ENCODE results near the gene SAMD9L.
"Not testable (repeated sequence)": the region's sequence is repeated elsewhere in the genome, so short reads cannot be mapped to it uniquely, and the experiment has no call there.

Gene SAMD9L

GRCh38 chr7:93146472-93147141, 1.6 kb downstream of the SAMD9L start:
- DNase-seq (ENCODE audit: low read depth in 1 of 2, low spot score in 1 of 2) = no peak

- DNase-seq (ENCODE audit: low read depth in 1 of 2, low spot score in 1 of 2) = no peak
Measured at GRCh38 chr7:93146036-93146435, 2.1 kb downstream of the SAMD9L start.

DNA sequence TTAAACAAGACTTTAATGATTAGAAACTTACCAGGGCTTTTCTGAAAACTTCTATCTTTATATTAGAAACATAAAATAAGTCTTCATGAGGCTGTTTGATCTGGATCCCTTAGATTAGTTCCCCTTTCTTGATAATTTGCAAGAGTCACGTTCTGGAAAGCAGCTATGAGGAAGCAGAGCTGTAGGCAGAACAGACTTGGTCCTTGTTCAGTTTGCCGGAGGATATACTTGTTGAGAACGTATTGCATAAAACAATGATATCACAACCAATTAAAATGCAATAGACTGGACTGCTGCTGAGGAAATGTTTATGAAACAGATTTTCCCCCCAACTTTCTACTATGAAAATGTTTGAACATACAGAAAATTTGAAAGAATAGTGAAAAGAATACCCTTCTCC, 2.8 kb downstream of the SAMD9L start:
- DNase-seq (ENCODE audit: low read depth in 1 of 2, low spot score in 1 of 2) = no peak

- no peak for DNase-seq (ENCODE audit: low read depth in 1 of 2, low spot score in 1 of 2)
Measured at GRCh38 chr7:93142127-93142526, 6.1 kb downstream of the SAMD9L start.

DNA sequence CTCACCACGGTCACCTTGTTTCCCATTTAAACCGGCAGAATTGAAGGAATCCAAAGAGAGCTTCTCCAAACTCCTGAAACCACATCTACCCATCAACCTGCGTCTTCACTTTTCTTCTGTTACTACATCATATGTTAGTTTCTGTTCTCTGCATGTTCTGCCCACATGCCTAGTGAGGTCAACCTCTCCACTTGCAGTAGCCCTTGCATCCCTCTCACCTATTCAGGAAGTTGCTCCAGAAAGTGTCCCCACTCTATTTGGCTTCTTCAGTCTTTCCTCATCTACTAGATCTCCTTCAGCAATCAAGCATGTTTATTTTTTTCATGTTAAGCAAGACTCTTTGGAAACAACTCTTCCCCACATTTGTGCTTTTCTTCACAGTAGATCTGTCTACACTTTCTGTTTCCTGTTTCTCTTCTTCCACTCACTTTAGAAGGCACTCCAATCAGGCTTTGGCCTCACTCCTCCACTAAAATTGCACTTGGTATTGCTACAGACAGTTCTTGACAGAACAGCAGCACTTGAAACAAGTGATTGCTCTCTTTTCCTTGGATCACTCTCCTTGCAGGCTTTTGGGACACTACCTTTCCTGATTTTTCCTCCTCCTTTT, 7.5 kb downstream of the SAMD9L start:
- no peak for DNase-seq (ENCODE audit: low read depth in 1 of 2, low spot score in 1 of 2)

DNA sequence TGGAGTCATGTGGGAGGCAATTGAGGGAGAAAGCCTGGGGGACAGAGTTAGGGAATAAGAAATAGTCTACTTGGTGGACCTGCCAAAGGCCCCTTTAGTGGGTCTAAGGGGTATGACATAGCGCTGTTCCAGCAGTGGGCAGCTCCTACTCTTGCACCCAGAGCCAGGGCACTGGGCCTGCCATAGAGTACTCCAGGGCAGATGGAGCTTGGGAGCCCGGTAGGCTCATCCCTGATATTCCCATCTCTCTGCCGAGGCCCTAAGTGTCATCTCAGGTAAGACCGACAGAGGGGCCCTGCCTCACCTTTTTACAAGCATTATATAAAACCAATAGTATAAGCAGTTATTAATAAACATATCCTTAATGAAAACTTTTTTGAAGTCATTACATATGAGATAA, 9.6 kb downstream of the SAMD9L start:
- no peak for DNase-seq (ENCODE audit: low read depth in 1 of 2, low spot score in 1 of 2)

DNA sequence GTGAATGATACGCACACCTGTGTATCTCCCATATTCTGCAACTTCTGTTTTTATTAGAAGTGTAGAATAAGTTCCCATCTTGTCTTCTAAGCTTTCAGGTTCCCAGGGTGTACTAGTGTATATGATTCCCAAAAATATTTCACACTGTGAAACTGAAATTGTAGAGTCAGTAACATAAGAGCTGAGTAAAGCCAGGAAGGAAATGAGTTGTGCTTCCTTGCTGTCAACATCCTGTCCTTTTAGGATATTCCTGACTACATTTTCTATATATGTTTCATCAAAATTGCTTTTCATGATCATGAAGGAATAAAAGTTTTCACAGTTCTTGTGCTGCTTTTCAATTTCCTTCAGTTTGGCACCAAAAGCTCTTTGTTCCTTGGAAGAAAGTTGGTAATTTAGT, 15.2 kb downstream of the SAMD9L start:
- no peak for DNase-seq (ENCODE audit: low read depth in 1 of 2, low spot score in 1 of 2)

DNA sequence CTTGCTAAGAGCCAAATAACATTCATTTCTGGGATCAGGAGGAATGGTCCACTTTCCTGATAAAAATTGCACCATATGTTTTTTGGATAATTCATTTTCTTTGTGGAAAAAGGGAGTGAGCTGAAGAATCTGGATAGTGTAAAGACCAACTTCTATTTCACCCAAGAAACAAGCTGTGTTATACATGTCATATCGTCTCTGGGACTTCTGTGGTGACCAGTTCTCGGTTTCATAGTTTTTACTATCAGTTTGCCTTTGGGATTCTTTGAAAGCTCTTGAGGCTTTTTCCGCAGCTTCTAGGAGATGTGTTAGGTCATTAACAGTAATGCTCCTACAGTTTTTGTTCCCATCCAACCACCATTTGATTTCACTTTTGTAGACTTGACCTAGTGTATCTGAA, 16.0 kb downstream of the SAMD9L start:
- DNase-seq (ENCODE audit: low read depth in 1 of 2, low spot score in 1 of 2) = no peak

- not testable (repeated sequence) for DNase-seq (ENCODE audit: low read depth in 1 of 2, low spot score in 1 of 2)
Measured at GRCh38 chr7:93126954-93127353, 21.2 kb downstream of the SAMD9L start.

DNA sequence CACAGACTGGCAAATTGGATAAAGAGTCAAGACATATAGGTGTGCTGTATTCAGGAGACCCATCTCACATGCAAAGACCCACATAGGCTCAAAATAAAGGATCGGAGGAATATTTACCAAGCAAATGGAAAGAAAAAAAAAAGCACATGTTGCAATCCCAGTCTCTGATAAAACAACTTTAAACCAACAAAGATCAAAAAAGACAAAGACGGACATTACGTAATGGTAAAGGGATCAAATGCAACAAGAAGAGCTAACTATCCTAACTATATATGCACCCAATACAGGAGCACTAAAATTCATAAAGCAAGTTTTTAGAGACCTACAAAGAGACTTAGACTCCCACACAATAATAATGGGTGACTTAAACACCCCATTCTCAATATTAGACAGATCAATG, 24.7 kb downstream of the SAMD9L start:
- not testable (repeated sequence) for DNase-seq (ENCODE audit: low read depth in 1 of 2, low spot score in 1 of 2)

DNA sequence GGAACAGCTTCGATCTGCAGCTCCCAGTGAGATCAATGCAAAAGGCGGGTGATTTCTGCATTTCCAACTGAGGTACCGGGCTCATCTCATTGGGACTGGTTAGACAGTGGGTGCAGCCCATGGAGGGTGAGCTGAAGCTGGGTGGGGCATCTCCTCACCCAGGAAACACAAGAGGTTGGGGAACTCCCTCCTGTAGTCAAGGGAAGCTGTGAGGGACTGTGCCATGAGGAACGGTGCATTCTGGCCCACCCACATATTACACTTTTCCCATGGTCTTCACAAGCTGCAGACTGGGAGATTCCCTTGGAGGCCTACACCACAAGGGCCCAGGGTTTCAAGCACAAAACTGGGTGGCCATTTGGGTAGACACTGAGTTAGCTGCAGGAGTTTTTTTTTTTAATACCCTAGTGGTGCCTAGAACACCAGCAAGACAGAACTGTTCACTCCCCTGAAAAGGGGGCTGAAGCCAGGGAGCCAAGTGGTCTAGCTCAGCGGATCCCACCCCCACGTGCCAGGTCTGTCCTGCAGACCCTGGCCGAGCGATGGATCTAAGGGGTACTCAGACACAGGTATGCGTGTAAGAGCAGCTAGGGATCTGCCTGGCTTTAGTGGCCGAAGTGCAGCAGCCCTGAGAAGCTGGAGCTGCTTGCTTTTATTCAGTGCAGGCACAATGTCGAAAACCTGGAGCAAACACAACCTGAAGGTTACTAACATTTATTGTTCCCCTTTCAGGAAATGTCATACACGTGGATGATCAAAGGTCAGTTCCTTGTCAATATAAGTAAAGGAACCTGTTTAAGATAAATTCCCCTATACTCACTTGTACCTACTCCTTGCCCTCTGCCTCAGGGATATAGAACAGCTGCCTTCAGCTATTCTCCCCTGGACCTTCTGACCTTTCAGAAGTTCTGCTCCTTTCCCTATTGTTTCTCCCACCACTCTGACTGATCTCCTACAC, 27.3 kb downstream of the SAMD9L start:
- DNase-seq (ENCODE audit: low read depth in 1 of 2, low spot score in 1 of 2) = no peak

DNA sequence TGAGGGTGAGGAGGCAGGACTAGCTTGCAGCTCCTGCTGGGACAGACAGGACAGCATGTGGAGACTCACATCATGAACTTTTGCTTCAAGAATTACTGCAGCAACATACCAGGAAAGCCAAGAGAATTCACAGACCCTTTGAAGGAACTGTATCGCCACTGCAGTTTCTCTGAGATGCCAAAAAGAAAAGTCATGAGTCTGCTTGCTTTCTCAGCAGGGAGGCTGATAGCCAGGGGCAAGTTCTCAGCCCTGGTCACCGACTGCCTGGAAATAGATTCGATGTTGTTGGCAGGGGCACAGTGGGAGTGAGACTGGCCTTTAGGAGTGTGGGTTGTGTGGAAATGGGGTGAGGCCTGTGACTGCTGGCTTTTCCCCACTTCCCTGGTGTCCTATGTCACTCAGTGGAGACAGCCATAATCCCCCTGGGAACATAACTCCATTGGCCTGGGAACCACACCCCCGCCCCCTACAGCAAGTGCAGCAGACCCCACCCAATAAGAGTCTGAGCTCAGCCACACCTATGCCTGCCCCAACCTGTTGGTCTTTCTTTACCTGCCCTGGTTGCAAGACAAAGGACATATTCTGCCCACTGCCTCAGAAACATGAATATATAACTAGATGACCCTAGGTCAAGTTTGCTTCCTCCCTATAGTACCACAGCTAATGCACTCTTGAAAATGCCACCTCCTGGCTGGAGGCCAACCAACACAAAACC, 28.8 kb downstream of the SAMD9L start:
- no peak for DNase-seq (ENCODE audit: low read depth in 1 of 2, low spot score in 1 of 2)

DNA sequence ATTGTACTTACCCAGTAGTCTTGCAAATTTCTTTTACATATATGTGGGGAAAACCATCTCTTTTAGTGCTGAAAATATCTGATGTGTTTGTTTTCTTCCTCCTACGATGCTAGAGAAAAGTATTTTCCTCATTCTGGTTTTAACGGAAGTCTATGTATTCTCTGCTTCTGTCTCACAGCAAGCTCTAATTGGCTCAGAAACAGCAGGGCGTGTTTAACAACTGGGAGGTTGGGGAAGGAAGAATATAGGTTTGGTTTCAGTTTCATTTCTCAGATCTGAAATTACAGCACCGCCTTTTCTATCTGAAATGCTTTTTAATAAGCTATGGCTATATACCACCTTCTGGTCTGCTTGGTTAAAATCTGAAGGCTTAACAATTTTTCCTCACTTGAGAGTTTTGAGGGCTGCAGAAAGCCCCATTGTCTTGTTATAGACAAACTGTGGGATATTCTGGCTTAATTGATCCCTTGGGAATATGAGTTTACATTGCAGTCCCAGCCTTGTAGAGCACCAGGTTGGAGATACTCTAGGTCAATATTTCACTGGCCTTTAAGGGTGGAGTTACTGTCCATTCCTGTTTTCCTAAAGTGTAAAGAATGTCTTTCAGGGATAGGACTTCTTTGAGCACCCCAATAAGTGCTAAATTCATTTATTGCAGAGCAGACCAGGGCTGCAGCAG, 30.2 kb downstream of the SAMD9L start, which contains the start of gene SAMD9:
TSS of gene SAMD9 (minus strand) at position 128 of the 679 bp plus-strand sequence. CDS start 11,882 bp downstream, outside the sequence.
- peak in 1 of 2 donors; percentile 20 for DNase-seq (ENCODE audit: low read depth in 1 of 2, low spot score in 1 of 2)

GRCh38 chr7:93117327-93117726, 30.9 kb downstream of the SAMD9L start:
- DNase-seq (ENCODE audit: low read depth in 1 of 2, low spot score in 1 of 2) = no peak

DNA sequence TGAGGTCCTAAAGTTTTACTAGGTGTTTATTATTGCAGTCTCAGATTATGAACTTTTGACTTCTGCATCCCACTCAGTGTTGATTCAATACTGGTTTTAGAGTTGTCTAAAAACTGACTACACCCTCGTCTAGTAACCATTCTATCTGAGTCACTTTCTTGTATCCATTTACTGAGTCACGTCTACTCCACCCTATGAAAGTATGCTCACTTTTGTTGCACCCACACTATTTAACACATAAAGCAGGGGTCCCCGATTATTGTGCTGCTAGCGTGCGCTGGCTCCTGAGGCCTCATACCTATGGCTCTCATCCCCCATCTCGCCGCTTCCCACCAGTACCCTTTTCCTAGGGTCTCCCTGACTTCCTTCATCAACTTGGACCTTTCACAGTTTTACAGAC, 32.4 kb downstream of the SAMD9L start:
- no peak for DNase-seq (ENCODE audit: low read depth in 1 of 2, low spot score in 1 of 2)

- no peak for DNase-seq (ENCODE audit: low read depth in 1 of 2, low spot score in 1 of 2)
Measured at GRCh38 chr7:93108003-93108402, 40.2 kb downstream of the SAMD9L start.

DNA sequence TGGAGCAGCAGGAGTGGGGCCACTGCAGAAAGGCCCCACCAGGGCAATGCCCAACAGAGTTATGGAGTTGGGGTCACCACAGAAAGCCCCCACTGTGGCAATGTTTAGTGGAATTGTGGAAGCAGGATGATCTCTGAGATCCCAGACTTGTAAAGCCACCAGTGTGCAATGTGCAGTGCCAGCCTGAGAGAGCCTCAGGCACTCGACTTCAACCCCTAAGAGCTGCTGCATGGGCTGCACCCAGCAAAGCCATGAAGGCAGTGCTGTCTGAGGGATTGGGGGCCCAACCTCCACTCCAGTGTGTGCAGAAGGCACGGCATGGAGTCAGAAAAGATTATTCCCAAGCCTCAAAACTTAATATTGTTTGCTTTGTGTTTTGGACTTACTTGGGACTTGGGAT, 50.8 kb downstream of the SAMD9L start:
- DNase-seq (ENCODE audit: low read depth in 1 of 2, low spot score in 1 of 2) = no peak

DNA sequence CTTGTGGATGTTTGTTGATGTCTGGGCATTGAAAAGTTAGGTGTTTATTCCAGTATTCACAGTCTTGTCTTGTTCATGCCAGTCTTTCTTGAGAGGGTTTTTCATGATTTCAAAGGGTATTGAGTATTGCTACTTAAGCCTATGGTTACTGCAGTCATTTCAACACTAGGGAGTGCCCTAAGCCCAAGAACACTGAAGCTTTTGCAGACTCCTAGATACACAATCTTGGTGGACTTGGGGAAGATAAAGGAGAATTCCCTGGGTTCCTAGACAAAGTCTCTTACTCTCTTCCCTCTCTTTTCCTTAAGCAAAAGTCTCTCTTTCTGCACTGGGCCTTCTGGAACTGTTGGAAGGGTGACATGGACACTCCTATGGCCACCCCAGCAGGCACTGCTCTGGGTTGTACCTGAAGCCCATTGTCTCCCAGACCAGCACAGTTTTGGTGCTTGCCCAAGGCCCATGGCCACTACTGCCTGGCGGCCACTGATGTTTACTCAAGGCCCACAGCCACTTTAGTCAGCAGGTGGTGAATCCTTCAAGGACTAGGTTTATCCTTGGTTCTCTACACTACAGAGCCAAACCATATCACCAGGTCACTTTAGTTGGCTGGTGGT, 55.3 kb downstream of the SAMD9L start:
- no peak for DNase-seq (ENCODE audit: low read depth in 1 of 2, low spot score in 1 of 2)
